Mesendoderm (in vitro differentiated cells): ENCODE results near the gene SPATA45.
A peak's percentile ranks its signal among the peaks of the same experiment; 100 is the strongest.

Experiments used
- DNase-seq: peaks from one replicate; pipeline ENCODE4 v3.0.0; 2013
- H2AK5ac ChIP-seq: 2 replicates; pipeline ENCODE4 v1.6.1; 2013; ENCODE audit warnings: low read length, inconsistent platforms
- H2BK120ac ChIP-seq: 2 replicates; pipeline ENCODE4 v1.6.1; 2013; ENCODE audit warnings: low read depth, mild to moderate bottlenecking, low read length, moderate library complexity, mixed read lengths
- H2BK15ac ChIP-seq: replicated peaks from 2 replicates; pipeline ENCODE4 v1.6.1; 2013; ENCODE audit warnings: low read depth, mild to moderate bottlenecking, moderate library complexity
- H2BK5ac ChIP-seq: 2 replicates; pipeline ENCODE4 v1.6.1; 2013; ENCODE audit warnings: low read length, inconsistent platforms
- H3K18ac ChIP-seq: 2 replicates; pipeline ENCODE4 v1.6.1; 2013; ENCODE audit warnings: mild to moderate bottlenecking, low read length, mixed read lengths
- H3K23ac ChIP-seq: one replicate; pipeline ENCODE4 v1.6.1; 2013; ENCODE audit warnings: low read length
- H3K27ac ChIP-seq: 2 replicates; pipeline ENCODE4 v1.5.1; 2013; ENCODE audit warnings: low read depth, mild to moderate bottlenecking, inconsistent platforms, low read length, moderate library complexity
- H3K27me3 ChIP-seq: 2 replicates; pipeline ENCODE4 v1.6.1; 2013; ENCODE audit warnings: low read length, control low read depth, mild to moderate bottlenecking, inconsistent platforms; ENCODE audit not compliant: insufficient read depth, poor library complexity
- H3K36me3 ChIP-seq: 2 replicates; pipeline ENCODE4 v1.6.1; 2013; ENCODE audit warnings: low read length, inconsistent platforms; ENCODE audit not compliant: control insufficient read depth, insufficient read depth
- H3K4ac ChIP-seq: one replicate; pipeline ENCODE4 v1.6.1; 2013; ENCODE audit warnings: low read depth, mild to moderate bottlenecking, low read length, moderate library complexity
- H3K4me1 ChIP-seq: 2 replicates; pipeline ENCODE4 v1.6.1; 2013; ENCODE audit warnings: low read depth, low read length, inconsistent platforms; ENCODE audit not compliant: control insufficient read depth
- H3K4me2 ChIP-seq: 2 replicates; pipeline ENCODE4 v1.6.1; 2013; ENCODE audit warnings: low read length
- H3K4me3 ChIP-seq: 2 replicates; pipeline ENCODE4 v1.5.1; 2013; ENCODE audit warnings: mild to moderate bottlenecking, low read length
- H3K56ac ChIP-seq: one replicate; pipeline ENCODE4 v1.6.1; 2013; ENCODE audit warnings: low read length
- H3K79me1 ChIP-seq: 2 replicates; pipeline ENCODE4 v1.6.1; 2013; ENCODE audit warnings: low read length, inconsistent platforms
- H3K79me2 ChIP-seq: 2 replicates; pipeline ENCODE4 v1.6.1; 2013; ENCODE audit warnings: mild to moderate bottlenecking, low read length; ENCODE audit not compliant: control insufficient read depth, insufficient read depth
- H3K9ac ChIP-seq: 2 replicates; pipeline ENCODE4 v1.6.1; 2013; ENCODE audit warnings: low read length, inconsistent platforms
- H4K5ac ChIP-seq: one replicate; pipeline ENCODE4 v1.6.1; 2013; ENCODE audit warnings: low read length
- H4K8ac ChIP-seq: one replicate; pipeline ENCODE4 v1.6.1; 2013; ENCODE audit warnings: low read depth, mild to moderate bottlenecking, control low read depth, low read length, moderate library complexity
- WGBS: extraction: QIAGEN DNeasy Blood & Tissue Kit; methylation state at CpG from one replicate; pipeline ENCODE4 v1.1.7; 2013; ENCODE audit warnings: low lambda C conversion rate, missing lambda C conversion rate; ENCODE audit not compliant: insufficient coverage; ENCODE audit errors: extremely low coverage; 5-methylcytosine and 5-hydroxymethylcytosine counted together

SPATA45 gene

DNA sequence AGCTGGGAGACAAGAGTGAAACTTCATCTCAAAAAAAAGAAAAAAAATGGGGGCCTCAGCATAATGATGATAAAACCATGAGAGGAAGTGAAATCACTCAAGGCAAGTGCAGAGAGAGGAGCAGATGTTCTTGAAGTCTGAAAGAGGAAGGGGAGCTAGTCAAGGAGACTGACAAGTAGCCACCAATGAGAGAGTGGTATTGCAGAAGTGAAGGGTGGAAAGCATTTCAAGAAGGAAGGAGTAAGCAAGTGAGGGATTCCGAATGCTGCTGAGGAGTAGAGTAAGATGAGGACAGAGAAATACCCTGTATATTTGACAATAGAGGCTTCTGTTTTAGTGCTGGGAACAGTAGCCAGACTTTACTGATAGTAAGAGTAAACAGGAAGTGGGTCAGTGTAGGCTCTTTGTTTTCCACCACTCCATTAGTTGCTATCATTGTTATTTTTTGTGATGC, 52.9 kb downstream of the SPATA45 start:
- Histone ChIP-seq H2BK5ac (no peak overlapping the region), H2AK5ac (no peak overlapping the region), H3K4me2 (no peak overlapping the region), H3K36me3 (no peaks in the 10 kb centered on the region), H3K4me3 (no peak overlapping the region), H3K56ac (no peak overlapping the region), H3K9ac (no peak overlapping the region), H3K23ac (no peak overlapping the region), H4K5ac (no peak overlapping the region), H3K27me3 (no peaks in the 10 kb centered on the region), H3K27ac (no peak overlapping the region), H3K4ac (no peak overlapping the region), H4K8ac (no peak overlapping the region), H2BK120ac (no peak overlapping the region), H3K4me1 (no peaks in the 10 kb centered on the region), H2BK15ac (no peak overlapping the region), H3K79me2 (peaks cover 5% of the 10 kb centered on the region), H3K79me1 (no peaks in the 10 kb centered on the region), H3K18ac (peak overlapping the region; percentile 1)
- DNase-seq: no peak
- WGBS: no CpG with 5 or more reads among the region's 1 CpG

DNA sequence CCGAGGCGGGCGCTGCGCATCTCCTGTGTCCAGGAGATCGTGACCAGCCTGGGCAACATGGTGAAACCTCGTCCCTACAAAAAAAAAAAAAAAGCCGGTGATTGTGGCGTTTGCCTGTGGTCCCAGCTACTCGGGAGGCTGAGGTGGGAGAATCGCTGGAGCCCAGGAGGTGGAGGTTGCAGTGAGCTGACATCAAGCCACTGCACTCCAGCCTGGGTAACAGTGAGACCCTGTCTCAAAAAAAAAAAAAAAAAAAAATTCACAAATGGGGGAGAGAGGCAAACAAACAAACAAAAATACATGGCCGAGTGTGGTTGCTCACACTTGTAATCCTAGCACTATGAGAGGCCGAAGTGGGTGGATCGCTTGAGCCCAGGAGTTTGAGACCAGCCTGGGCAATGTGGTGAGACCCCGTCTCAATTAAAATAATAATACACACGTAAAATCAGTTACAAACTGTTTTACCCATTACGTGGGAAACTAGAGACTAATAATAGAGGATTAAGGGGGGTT, 55.0 kb downstream of the SPATA45 start:
- Histone ChIP-seq H3K4me1 (no peaks in the 10 kb centered on the region), H2BK5ac (no peak overlapping the region), H3K79me2 (peaks cover 5% of the 10 kb centered on the region), H3K27me3 (no peaks in the 10 kb centered on the region), H2AK5ac (no peak overlapping the region), H2BK15ac (no peak overlapping the region), H3K4me2 (peak overlapping the region; percentile 74), H4K5ac (peak overlapping the region; percentile 89), H3K79me1 (no peaks in the 10 kb centered on the region), H3K36me3 (no peaks in the 10 kb centered on the region), H3K27ac (peak overlapping the region; percentile 49), H3K9ac (peak overlapping the region; percentile 90), H3K18ac (no peak overlapping the region), H3K4me3 (peak overlapping the region; percentile 87), H2BK120ac (no peak overlapping the region), H3K4ac (peak overlapping the region; percentile 71), H4K8ac (no peak overlapping the region), H3K23ac (no peak overlapping the region), H3K56ac (peak overlapping the region; percentile 96)
- WGBS: no CpG with 5 or more reads among the region's 16 CpGs
- DNase-seq: no peak

GRCh38 chr1:212791676-212792395, 55.6 kb downstream of the SPATA45 start, which contains the start of the genes NSL1 and TATDN3:
TSS of gene NSL1 (minus strand) at chr1:212791777. CDS start at chr1:212791763, 14 bp downstream.
TSS of gene TATDN3 (plus strand) at chr1:212791894. CDS start at chr1:212791922, 28 bp downstream.
- H4K5ac ChIP-seq: no peak within 1 kb of the TSS
- H2BK120ac ChIP-seq: no peak within 1 kb of the TSS
- no peaks in the 10 kb centered on the region for H3K27me3 ChIP-seq
- H3K23ac ChIP-seq: no peak within 1 kb of the TSS
- peak within 1 kb of the TSS; percentile 15 for H3K18ac ChIP-seq
- H3K4me2 ChIP-seq: peak within 1 kb of the TSS; percentile 74
- H3K79me2 ChIP-seq: peaks cover 5% of the 10 kb centered on the region
- H3K79me1 ChIP-seq: no peaks in the 10 kb centered on the region
- H2BK15ac ChIP-seq: no peak within 1 kb of the TSS
- H2BK5ac ChIP-seq: peak within 1 kb of the TSS; percentile 54
- no peak within 1 kb of the TSS for H4K8ac ChIP-seq
- no peak within 1 kb of the TSS for H2AK5ac ChIP-seq
- H3K4me3 ChIP-seq: peak within 1 kb of the TSS; percentile 97
- H3K4ac ChIP-seq: peak within 1 kb of the TSS; percentile 71
- H3K27ac ChIP-seq: peak within 1 kb of the TSS; percentile 49
- no peaks in the 10 kb centered on the region for H3K36me3 ChIP-seq
- no CpG with 5 or more reads among the region's 46 CpGs for WGBS
- peak within 1 kb of the TSS; percentile 90 for H3K9ac ChIP-seq
- H3K56ac ChIP-seq: peak within 1 kb of the TSS; percentile 96
- no peaks in the 10 kb centered on the region for H3K4me1 ChIP-seq
- DNase-seq: peak; percentile 96

DNA sequence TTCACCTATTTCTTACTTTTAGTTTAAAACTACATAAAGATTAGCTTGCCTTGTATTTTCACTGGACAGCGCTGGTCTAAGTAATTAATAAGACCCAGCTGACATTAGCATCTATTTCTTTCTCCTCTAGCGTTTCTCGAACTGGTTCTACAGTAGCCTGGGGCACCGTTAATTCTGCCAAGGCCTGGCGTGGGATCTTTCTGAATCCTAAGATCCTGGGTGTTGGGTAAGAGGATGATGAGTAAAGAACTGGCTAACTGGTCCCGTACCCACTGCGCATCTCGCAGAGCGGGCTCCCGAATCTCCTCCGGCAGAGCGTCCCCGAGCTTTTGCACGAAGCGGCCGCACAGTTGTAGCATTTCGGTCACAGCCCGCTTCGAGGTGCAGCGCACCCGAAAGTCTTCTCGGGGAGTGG, 56.2 kb downstream of the SPATA45 start:
- Histone ChIP-seq H3K4me3 (peak overlapping the region; percentile 97), H3K56ac (peak overlapping the region; percentile 96), H3K4me2 (peak overlapping the region; percentile 68), H3K4ac (peak overlapping the region; percentile 41), H3K36me3 (no peaks in the 10 kb centered on the region), H3K4me1 (no peaks in the 10 kb centered on the region), H3K23ac (no peak overlapping the region), H2BK15ac (no peak overlapping the region), H3K27me3 (no peaks in the 10 kb centered on the region), H3K79me1 (no peaks in the 10 kb centered on the region), H4K8ac (no peak overlapping the region), H3K27ac (no peak overlapping the region), H4K5ac (no peak overlapping the region), H2BK120ac (no peak overlapping the region), H2BK5ac (peak overlapping the region; percentile 54), H3K79me2 (peaks cover 5% of the 10 kb centered on the region), H2AK5ac (no peak overlapping the region), H3K18ac (peak overlapping the region; percentile 15), H3K9ac (peak overlapping the region; percentile 90)
- no peak for DNase-seq
- WGBS: no CpG with 5 or more reads among the region's 22 CpGs

GRCh38 chr1:212785871-212786270, 61.6 kb downstream of the SPATA45 start:
- no peaks in the 10 kb centered on the region for H3K27me3 ChIP-seq
- no peak overlapping the region for H2AK5ac ChIP-seq
- WGBS: no CpG with 5 or more reads among the region's 1 CpG
- H3K4me1 ChIP-seq: no peaks in the 10 kb centered on the region
- no peak overlapping the region for H2BK5ac ChIP-seq
- no peaks in the 10 kb centered on the region for H3K36me3 ChIP-seq
- H3K9ac ChIP-seq: no peak overlapping the region
- H3K56ac ChIP-seq: no peak overlapping the region
- no peaks in the 10 kb centered on the region for H3K79me1 ChIP-seq
- no peak overlapping the region for H2BK120ac ChIP-seq
- H4K8ac ChIP-seq: no peak overlapping the region
- no peak overlapping the region for H3K4ac ChIP-seq
- no peak overlapping the region for H3K18ac ChIP-seq
- H2BK15ac ChIP-seq: no peak overlapping the region
- DNase-seq: no peak
- no peak overlapping the region for H3K23ac ChIP-seq
- no peak overlapping the region for H3K4me2 ChIP-seq
- H3K79me2 ChIP-seq: peaks cover 1% of the 10 kb centered on the region
- H3K4me3 ChIP-seq: no peak overlapping the region
- H4K5ac ChIP-seq: no peak overlapping the region
- H3K27ac ChIP-seq: no peak overlapping the region
